Forelimb muscle (tissue), 1 donor: Measurements from ENCODE around the gene APBA2. TPM values are rescaled to one million over a fixed set of nuclear protein-coding genes. Genes with fewer than 3 reads are reported as not detected.
"Not testable (repeated sequence)": the region's sequence is repeated elsewhere in the genome, so short reads cannot be mapped to it uniquely, and the experiment has no call there.

ENCODE experiments used
- DNase-seq: peaks from one replicate; pipeline ENCODE4 v3.0.0-alpha.2; 2013; ENCODE audit warnings: low read depth
- polyA plus RNA-seq: library from polyadenylated mRNA; unstranded; fragments of 120-200 nt; gene quantifications from one replicate; pipeline ENCODE4 v1.2.1, GENCODE V29; 2013; ENCODE audit not compliant: insufficient read length

APBA2 gene
- polyA plus RNA-seq, 1 donor: 3.9 TPM

DNA sequence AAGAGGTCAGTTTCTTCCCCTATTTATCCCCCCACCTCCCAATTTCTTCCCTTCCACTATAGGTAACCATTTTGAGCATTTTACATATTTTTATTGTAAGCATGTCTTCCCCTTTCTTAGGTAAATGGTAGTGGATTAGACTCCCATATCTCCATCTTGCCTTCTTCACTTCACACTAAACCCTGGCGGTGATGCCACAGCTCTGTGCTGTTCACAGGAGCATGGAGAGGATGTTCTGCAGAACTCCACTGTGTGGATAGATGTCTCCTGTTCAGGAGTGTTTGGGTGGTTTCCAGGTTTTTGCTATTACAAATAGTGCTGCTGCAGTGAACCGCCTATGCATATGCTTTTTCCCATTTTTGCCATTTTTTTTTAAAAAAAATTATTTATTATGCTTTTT, 201.1 kb downstream of the APBA2 start:
- no peak for DNase-seq

DNA sequence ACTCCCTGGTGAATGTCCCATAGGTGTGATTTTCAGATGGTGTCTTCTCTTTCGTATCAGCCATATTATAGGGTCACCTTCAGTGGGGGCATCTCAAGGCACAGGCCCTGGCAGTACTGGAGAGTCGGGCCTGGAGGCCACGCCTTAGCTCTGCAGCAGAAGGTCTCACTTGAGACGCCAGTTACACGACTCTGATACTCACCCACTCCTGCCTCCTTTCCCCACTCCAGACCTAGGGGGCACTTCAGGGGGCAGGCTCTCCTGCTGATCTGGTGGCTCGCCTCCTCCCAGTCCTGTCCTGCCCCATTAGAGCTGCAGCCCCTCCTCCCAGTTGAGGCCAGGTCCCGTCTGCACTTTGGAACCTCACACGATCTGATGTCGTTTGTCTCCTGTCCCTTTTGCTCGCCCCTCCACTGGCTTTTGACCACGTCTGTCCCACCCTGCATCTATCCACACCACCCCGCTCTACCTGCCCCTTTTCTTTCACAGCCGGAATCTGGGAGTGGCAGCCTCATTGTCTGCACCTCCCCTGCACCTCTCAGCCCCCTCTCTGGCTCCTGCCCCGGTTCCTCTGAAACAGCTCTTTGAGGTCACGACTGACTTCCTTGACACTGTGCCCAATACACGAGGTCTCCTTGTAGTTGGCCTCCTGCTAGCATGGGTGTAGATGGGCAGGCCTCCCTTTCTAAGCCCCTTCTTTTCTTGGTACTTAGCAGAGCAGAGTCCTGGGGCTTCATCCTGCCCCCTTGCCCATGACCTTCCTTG, 201.9 kb downstream of the APBA2 start:
- no peak for DNase-seq

DNA sequence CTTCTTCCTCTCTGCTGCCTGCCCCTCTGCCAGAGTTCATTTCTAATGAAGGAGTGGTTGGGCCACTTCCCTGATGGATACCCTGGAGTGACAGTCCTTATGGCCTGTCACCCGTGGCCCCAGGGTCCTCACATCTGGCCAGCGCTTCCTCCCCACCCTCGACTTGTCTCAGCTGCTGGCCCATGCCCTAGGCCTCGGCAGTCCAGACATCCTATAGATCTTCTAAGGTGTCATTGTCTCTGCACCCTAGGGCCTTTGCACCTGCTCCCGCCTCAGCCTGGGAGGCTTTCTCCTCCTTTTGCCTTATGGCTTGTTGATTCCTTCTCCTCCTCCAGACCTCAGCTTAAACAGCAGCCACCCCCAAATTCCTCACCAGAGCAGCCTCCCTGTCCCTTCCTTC, 202.9 kb downstream of the APBA2 start:
- DNase-seq: no peak

DNA sequence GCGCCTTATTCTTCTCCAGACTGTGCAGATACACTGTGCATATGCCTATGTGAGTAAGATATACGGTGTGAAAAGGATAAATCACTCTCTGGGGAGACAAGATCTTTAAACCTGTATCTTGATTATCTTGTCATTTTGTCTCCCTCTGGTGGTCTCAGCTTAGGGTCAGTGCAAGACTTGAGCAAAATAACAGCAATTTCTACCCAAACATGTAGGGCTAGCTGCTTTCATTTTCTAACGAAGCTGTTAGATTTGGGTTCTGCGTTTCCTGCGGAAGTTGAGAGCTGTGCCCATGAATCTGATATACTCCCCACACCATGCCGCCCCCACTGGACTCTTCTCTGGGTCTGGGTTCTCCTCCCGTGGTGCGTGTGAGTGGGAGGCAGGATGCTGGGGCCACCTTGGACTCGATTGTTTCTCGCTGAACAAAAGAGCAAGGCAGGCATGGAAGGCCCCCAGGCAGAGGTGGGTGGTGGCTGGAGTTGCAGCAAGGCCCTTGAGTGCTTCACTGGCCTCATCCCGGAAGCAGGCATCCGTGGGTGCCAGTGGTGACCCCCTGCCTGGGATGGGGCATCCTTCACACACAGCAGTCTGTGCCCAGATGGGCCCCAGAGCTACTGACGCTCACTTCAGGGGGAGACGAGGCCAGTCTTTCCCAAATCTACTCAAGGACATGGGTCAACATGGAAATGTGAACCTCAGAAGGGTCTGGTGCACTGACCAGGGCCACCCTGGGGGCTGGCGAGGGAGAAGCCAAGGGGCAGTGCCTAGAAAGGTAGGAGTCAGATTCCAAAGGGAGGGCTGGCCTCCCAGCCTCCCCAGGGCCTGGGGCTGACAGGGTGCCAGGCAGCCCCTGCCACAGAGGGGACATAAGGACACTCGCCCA, 204.2 kb downstream of the APBA2 start:
- DNase-seq: peak; percentile 8

DNA sequence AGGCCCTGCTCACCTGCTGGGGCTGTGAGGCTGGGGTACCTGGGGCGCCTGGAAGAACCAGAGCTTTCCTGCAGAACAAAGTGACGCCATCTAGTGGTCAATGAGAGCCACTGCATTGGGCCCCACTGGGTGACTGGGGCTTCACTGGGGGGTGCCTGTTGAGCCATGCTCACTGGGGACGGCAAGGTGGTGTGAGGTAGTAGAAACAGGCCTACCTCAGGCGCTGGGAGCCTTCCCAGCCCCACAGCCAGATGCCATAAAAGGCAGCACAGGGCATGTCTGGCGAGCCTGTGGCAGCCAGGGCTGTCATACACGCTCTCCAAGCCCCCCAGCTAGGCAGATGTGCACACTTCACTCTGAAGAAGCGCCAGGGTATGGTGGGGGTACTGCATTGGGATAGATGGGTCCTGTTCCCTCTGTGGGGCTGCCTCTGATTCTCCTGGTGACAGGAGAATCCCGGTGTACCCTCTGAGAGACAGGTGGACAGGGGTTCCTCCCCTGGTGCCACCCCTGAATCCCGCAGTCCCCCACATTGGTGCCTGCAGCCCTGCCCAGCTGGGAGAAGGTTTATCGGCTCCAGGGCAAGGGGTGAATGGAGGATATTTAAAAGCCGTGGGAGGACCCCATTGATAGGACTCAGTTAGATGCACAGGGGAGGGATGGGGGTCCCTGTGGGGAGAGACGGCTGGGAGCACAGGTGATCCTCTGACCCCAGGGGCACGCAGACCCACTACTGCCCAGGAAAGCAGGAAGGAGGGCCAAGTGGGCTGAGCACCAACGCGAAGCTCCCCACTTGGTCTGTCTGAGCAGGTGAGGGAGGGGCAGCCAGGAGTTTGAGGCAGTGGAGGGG, 205.1 kb downstream of the APBA2 start:
- DNase-seq: no peak

DNA sequence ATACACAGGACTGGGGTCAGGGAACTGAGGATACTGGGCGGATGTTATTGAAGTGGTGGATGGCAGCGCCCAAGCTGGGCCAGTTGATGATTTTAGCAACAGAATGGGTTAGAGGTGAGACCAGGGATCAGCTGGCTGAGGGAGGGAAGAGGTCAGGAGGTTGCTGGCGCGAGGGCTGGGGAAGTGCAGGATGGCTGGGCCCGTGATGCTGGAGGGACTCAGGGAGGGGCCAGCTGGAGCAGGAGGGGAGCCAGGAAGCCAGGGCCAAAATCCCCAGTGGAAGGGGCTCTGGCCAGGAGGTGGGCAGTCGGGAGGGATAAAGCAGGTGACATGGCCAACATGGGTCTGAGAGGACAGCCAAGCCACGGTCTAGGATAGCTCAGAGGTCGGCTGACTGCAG, 205.9 kb downstream of the APBA2 start:
- no peak for DNase-seq

DNA sequence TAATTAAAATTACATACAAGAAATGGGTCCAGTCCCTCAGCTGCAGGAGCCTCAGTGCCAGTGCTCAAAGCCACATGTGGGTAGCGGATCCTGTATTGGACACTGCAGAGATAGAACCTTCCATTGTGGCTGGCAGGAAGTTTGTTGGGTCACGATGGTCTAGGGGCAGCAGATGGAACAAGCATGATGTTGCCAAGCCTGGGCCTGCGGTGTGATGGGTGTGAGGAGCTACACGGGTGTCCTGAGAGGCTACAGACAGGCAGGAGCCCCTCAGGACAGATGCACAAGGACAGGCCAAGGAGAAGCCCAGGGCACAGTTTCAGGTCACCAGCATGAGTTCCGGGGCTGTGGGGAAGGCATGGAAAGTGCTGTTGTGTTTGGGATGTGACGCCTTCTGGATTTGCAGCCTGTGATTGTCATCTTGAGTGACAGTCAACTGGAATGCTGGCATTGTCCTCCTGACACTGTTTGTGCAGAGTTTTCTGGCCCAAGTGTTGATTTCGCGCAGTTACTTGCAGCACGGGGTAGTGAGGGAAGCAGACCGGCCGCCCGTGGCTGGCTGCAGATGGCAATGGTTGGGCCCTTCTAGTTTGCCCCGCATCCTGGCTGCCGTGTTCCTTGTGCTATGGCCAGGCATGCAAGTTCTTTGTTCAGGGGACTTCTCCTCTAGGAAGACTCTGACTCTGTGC, 206.7 kb downstream of the APBA2 start:
- no peak for DNase-seq

DNA sequence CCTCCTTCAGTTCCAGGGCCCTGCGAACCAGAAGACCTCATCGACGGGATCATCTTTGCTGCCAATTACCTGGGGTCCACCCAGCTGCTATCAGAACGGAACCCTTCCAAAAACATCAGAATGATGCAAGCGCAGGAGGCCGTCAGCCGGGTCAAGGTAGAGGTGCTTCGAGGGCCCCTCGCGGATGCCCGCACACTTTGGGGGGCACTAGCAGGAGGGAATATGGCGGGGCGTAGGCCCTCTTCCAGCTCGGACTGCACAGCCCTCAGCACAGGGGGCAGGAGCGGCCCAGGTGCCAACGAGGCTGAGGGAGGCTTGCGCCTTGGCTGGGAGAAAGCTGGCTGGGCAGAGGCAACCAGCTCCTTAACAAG, 207.3 kb downstream of the APBA2 start:
- no peak for DNase-seq

DNA sequence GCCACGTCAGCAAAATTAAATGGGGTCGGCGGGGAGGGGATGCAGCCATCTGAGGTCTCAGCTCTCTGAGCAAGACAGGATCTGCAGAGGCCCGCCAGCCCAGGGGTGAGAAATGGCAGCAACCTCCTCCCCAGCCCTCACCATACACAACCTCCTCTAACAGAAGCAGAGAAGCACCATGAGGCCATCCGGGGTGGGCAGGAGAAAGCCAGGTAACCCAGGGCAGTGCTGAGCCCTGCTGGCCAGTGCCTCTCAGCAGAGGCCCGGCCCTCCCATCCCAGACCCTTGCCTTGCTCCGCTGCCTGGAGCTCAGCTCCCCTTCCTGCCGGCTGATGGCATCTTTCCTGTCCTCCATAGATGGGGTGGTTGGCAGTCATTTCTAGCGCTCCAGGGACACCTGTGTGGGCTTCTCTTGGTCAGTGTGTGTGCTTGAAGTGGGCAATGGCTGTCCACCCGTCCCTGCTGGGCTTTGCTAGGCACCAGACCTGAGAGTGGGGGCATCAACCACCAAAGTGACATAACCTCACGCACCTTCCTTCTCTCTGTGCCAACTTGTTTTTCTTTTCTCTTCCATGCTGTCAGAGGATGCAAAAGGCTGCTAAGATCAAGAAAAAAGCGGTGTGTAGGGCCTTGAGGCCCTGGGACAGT, 208.0 kb downstream of the APBA2 start:
- DNase-seq: no peak

DNA sequence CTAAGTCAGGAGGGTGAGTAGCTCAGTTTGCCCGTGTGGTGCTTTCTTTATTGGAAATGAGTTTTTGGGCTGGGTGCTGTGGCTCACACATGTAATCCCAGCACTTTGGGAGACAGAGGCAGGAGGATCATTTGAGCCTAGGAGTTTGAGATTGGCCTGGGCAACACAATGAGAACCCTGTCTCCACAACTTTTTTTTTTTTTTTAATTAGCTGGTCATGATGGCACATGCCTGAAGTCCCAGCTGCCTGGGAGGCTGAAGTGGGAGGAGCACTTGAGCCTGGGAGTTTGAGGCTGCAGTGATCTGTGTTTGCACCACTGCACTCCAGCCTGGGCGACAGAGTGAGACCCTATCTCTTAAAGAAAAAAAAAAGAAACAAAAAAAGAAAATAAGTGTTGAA, 208.9 kb downstream of the APBA2 start:
- no peak for DNase-seq

DNA sequence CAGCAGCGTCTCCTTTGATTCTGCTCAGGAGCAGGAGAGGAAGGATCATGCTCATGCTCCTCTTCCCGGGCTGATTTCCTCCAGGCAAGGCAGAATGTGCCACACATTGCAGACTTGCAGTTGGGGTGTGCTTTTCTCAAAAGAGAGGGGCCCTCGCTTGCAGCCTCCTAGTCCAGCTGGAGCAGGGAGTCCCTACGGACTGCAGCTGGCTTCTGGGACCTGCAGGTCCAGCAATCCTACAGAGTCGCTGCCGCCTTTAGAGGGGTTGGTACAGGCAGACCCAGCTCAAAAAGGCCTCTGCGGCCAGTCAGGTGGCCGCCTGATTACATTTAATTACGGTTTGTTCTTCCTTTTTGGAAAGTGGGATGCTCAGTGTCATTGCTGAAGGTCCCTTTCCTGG, 210.0 kb downstream of the APBA2 start:
- no peak for DNase-seq

DNA sequence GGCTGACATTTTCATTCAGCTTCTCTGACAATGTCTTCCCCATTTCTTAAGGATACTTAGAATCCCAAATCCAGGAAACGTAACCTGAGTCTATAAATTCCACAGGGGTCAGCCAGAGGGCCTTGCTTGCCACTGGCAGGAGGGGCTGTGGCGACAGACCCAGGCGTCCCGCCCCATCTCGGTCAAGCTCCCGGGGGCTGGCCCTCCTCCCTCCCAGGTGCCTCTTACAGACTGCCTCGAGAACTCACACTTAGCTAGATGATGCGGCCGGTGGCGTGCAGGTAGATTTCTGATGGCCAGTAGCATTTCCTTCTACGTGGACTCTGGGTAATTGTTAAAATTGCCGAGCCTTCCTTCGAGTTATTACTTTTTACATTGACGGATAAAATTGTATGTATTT, 211.4 kb downstream of the APBA2 start:
- no peak for DNase-seq

DNA sequence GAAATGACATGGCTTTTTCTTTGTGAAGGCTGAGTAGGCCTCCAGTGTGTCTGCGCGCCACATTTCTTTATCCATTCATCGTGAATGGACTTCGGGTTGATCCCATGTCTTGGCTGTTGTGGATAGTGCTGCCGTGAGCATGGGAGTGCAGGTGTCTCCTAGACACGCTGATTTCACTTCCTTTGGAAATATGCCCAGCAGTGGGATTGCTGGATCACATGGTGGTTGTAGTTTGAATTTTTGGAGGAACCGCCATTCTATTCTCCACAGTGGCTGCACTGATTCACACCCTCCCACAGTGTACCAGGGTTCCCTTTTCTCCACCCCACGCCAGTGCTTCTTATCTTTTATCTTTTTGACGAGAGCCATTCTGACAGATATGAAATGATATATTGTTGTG, 212.2 kb downstream of the APBA2 start:
- no peak for DNase-seq

DNA sequence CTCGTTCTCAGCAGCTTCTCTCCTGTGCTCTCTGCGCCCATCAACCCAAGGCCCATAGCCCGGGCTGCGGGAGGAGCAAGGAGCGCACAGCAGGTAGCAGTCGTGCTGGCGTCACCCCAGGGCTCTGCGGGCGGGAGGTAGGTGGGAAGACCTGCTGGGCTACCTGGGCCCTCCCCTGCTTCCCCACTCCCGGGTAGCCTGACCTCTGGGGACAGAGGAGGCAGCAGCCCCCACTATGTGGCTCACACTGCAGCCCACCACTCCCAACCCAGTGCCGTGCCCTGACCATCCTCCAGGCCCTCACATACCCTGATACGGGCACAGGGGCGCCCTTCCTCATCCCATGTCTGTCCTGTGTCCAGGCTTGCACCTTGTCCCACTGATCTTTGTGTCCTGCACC, 212.9 kb downstream of the APBA2 start:
- no peak for DNase-seq

DNA sequence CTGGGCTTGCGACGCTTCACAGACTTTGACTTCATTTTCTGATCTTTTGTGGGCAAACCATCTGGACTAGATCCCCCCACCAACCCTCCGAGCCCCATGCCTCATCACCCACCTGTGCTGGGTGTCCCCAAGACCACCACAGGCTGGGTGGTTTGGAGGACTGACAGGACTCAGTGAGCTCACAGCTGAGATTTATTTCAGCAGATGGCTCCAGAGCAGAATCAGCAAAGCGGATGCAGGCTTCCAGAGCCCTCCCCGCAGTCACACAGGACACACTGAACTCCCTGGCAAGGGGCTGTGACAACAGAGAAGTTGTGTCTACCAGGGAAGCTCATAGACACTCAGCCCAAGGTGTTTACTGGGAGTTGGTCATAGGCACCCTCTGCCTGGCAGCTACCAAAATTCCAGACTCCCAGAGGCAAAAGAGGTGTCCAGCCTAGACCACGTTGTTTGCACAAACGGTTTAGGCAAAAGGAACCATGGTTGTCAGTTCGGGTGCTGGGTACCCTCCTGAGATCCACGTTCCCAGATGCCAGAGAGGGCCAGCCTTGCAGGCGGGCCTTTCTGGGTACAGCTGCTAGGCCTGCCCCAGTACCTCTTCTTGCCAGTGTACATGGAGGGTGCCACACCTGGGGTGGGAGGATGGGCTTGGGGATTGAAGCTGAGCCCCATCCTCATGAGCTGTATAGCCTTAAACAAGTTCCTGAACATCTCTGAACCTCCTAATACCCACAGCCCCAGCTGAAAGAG, 213.5 kb downstream of the APBA2 start:
- DNase-seq: no peak

DNA sequence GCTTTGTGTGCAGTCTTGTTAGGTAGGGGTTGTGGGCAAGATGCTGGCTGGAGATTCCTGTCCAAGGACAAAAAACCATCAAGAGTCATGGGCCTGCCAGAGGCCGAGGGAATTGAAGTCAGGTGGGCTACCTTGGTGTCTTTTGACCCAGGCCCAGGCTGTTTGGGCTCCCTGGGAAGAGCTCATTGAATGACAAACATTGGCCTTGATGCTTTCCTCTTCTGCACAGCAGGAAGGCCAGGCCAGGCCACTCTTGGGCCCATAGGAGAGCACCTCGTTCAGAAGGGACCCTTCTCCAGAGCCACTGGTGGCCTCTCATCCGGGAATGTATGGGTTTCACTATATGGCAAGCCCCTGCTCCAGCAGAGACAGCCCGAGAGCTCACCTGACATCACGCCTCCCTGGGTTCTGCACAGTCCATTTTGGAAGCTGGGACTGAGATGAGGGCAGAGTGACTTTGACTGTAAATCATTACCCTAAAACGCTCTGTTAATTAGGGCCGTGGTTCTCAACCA, 214.8 kb downstream of the APBA2 start:
- DNase-seq: no peak

DNA sequence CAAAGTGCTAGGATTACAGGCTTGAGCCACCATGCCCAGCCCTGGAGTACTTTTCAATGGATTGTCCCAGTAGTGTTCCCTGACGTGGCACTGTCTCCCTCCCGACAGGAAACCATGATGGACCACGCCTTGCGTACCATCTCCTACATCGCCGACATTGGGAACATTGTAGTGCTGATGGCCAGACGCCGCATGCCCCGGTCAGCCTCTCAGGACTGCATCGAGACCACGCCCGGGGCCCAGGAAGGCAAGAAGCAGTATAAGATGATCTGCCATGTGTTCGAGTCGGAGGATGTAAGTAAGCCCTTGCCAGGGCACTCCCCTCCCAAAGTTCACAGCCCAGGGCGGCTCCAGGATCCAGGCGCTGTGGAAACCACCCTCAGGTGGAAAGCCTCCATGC, 215.7 kb downstream of the APBA2 start:
- no peak for DNase-seq

DNA sequence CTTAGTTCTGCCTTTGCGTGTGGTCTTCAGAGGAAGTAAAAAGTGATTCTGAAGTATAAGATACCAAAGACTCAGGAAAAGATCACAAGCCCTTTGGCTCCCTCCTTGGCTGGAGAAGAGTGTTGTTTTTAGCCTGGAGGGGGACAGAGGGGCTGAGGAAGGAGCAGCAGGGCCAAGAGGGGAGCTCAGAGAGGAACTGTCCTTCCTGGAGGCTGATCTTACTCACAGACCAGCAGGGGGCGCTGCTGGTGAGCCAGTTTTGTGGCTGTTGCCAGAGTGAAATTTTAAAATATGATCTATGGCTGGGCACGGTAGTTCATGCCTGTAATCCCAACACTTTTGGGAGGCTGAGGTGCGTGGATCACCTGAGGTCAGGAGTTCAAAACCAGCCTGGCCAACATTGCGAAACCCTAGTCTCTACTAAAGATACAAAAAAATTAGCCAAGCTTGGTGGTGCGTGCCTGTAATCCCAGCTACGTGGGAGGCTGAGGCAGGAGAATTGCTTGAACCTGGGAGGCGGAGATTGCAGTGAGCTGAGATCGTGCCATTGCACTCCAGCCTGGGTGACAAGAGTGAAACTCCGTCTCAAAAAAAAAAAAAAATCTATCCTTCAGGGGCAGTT, 216.5 kb downstream of the APBA2 start:
- not testable (repeated sequence) for DNase-seq

DNA sequence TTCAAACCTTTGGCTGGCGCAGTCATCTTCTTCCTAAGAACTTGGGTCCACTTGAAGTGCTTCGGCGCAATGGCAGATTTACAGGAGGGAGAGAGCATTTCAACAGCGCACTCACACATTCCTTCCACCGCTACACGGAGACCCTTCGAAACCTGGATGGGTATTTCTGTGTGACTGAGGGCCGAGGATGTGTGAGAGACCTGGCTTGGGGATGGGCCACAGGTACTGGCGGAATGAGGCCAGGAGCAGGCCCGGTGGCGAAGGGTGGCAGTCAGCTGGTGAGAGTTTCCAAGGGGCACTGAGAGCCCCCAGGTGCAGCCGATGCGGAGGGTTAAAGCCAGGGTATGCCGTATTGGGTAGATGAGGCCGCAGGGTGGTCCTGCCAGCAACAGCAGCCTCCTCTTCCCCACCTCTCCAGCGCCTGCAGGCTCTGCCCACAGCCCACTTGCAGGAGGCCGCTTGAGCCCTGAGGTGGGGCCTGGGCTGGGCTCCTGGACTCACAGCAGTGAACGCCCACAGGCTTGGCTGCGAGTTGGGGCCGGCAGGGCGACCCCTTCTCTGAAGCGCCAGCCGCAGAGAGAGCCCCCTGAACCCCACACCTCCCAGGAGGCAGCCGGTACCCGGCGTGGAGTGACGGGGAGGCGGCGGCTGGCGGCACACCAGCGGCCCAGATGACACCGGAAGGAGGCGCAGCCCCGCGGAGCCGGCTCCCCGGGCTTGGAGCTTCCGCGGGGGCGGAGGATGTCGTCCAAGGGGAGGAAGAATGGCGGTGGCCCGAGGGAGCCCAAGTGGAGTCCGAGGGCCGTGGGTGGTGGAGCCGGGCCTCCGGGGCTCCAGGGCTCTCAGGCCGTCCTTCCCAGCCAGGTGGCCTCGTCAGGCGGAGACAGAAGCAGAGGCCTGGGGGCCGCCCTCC, 217.4 kb downstream of the APBA2 start:
- no peak for DNase-seq
